Transverse colon (tissue), 4 donors: Measurements from ENCODE around the gene APBB1. TPM values are rescaled to one million over a fixed set of nuclear protein-coding genes. Genes with fewer than 3 reads are reported as not detected.

Experiments used
- DNase-seq: peaks from one replicate; pipeline ENCODE4 v3.0.0-alpha.2; 2019
- H3K27ac ChIP-seq, 4 donors: fragments of 200-600 bp; sonication (generic); 2 replicates each; pipeline ENCODE4 v1.5.1; 2016 to 2018; ENCODE audit warnings: inconsistent platforms in 4 of 4
- H3K27me3 ChIP-seq: fragments of 200-600 bp; sonication (generic); 2 replicates; pipeline ENCODE4 v1.5.1; 2017; ENCODE audit warnings: inconsistent platforms
- H3K36me3 ChIP-seq, 4 donors: fragments of 200-600 bp; sonication (generic); 2 replicates each; pipeline ENCODE4 v1.5.1; 2017 to 2019; ENCODE audit warnings: inconsistent platforms in 4 of 4
- H3K4me1 ChIP-seq, 4 donors: fragments of 200-600 bp; sonication (generic); 2 replicates each; pipeline ENCODE4 v1.5.1; 2017 to 2020; ENCODE audit warnings: inconsistent platforms in 4 of 4
- H3K4me3 ChIP-seq, 4 donors: fragments of 200-600 bp; sonication (generic); 1 replicate in 1 of 4; 2 replicates in 3 of 4; pipeline versions ENCODE4 v1.5.1 to v1.6.1; 2017 to 2019; ENCODE audit warnings: inconsistent platforms in 4 of 4
- H3K9me3 ChIP-seq, 2 donors: fragments of 200-600 bp; sonication (generic); 2 replicates each; pipeline ENCODE4 v1.5.1; 2017 to 2019; ENCODE audit warnings: inconsistent platforms in 2 of 2
- EP300 ChIP-seq: sonication (generic); formaldehyde crosslinking; IDR thresholded peaks from one replicate; pipeline ENCODE4 v1.6.1; 2017; ENCODE audit warnings: antibody characterized with exemption, low read depth
- POLR2A ChIP-seq: fragments of 450-650 bp; IDR thresholded peaks from one replicate; pipeline ENCODE4 v1.6.1; 2016; ENCODE audit warnings: antibody characterized with exemption, mild to moderate bottlenecking, moderate library complexity
- POLR2AphosphoS5 ChIP-seq, 3 donors: sonication (generic); formaldehyde crosslinking; IDR thresholded peaks; one replicate each; pipeline ENCODE4 v1.6.1; 2016; ENCODE audit warnings: antibody characterized with exemption in 3 of 3
- WGBS, 2 donors: methylation state at CpG; one replicate each; pipeline ENCODE4 v1.1.5; 2018; ENCODE audit warnings: low coverage in 1 of 2; 5-methylcytosine and 5-hydroxymethylcytosine counted together
- in situ Hi-C, 4 donors: fragments of 200-750 bp; cut with MboI; loops; one replicate each; pipeline versions ENCODE4 v1.15.0 to v1.15.1; 2017; ENCODE audit warnings: low sequenced_read_pairs in 3 of 4, low pct_ligation_motif_present in 1 of 4, low pct_unique_long_range_greater_than_20kb in 1 of 4
- intact Hi-C: fragments of 100-400 bp; cut with DNase I; formaldehyde crosslinking; loops from one replicate; pipeline ENCODE4 v1.15.1; 2023; ENCODE audit warnings: low total_unique reads
- total RNA-seq, 4 donors: library from RNA; depleted of rRNA; stranded (reverse); fragments of >200 nt; gene quantifications; one replicate each; pipeline ENCODE4 v1.1.0, GENCODE V29; 2016
- TF ChIP-seq, protein P1 (sequence below), 5 experiments: fragments of 200-600 bp in 3 of 5; fragments of 450-650 bp in 2 of 5; sonication (generic) in 3 of 5; IDR thresholded peaks; 1 replicate in 2 of 5; 2 replicates in 3 of 5; pipeline ENCODE4 v1.5.1; 2016 to 2017; ENCODE audit warnings: antibody characterized with exemption in 5 of 5, inconsistent platforms in 3 of 5, mild to moderate bottlenecking in 2 of 5, moderate library complexity in 1 of 5

APBB1 gene
- total RNA-seq, 4 donors from 2014 or later, result 9.0 to 18.3 (median 12.0) TPM

DNA sequence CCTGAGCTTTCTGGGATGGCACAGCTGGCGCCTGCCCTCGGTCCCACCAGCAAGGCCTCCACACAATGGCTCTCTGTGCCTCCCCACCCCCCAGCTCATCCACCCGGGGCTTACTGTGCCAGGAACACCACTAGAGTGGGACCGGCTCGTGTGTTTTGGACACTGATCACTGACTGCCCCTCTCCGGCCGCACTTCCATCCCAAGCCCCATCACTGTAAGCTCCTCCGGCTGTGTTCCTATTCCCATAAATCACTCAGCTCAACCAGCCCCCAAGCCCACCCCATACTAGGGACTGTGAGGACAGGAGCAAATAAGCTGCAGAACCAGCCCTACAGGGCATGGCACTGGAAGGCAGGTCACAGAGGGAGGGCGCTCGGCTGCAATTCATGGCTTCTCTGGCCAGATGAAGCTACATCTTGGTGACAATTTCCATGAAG, 7.3 kb downstream of the APBB1 start:
- no peaks in the 10 kb centered on the region for H3K27me3 ChIP-seq
- in situ Hi-C loops, result no loop called here
- TF ChIP-seq, protein P1, sequence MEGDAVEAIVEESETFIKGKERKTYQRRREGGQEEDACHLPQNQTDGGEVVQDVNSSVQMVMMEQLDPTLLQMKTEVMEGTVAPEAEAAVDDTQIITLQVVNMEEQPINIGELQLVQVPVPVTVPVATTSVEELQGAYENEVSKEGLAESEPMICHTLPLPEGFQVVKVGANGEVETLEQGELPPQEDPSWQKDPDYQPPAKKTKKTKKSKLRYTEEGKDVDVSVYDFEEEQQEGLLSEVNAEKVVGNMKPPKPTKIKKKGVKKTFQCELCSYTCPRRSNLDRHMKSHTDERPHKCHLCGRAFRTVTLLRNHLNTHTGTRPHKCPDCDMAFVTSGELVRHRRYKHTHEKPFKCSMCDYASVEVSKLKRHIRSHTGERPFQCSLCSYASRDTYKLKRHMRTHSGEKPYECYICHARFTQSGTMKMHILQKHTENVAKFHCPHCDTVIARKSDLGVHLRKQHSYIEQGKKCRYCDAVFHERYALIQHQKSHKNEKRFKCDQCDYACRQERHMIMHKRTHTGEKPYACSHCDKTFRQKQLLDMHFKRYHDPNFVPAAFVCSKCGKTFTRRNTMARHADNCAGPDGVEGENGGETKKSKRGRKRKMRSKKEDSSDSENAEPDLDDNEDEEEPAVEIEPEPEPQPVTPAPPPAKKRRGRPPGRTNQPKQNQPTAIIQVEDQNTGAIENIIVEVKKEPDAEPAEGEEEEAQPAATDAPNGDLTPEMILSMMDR (IDR thresholded peaks at IDR 0.05), result no peak
- TF ChIP-seq EP300 (no peak), POLR2A (no peak), POLR2AphosphoS5 (IDR thresholded peaks at IDR 0.05) (no peak)

GRCh38 chr11:6410695-6411430, 8.0 kb downstream of the APBB1 start:
- no peaks in the 10 kb centered on the region for H3K9me3 ChIP-seq
- H3K4me3 ChIP-seq, result no peak overlapping the region
- H3K27me3 ChIP-seq, result no peaks in the 10 kb centered on the region
- TF ChIP-seq POLR2AphosphoS5 (IDR thresholded peaks at IDR 0.05) (no peak), EP300 (no peak), POLR2A (no peak)
- TF ChIP-seq, protein P1 (IDR thresholded peaks at IDR 0.05), result no peak
- intact Hi-C loops (no loop called here), in situ Hi-C loops (no loop called here)
- WGBS, 2 donors, result 88 to 94% methylated on average over 6 to 21 of the region's 23 CpGs
- peaks cover 0 to 11% (median 0%) of the 10 kb centered on the region in 4 donors for H3K4me1 ChIP-seq
- H3K27ac ChIP-seq, result no peak overlapping the region
- H3K36me3 ChIP-seq, result no peaks in the 10 kb centered on the region
- DNase-seq, result no peak

More for the DNA sequence above, 7.3 kb downstream of the APBB1 start:
- DNase-seq, result no peak
- Histone ChIP-seq H3K36me3 (no peaks in the 10 kb centered on the region), H3K4me3 (no peak overlapping the region), H3K9me3 (no peaks in the 10 kb centered on the region), H3K27ac (no peak overlapping the region), H3K4me1 (peaks cover 0 to 10% (median 0%) of the 10 kb centered on the region in 4 donors)
- intact Hi-C loops, result no loop called here
- WGBS, 2 donors, result 94 to 100% methylated on average over 2 to 10 of the region's 10 CpGs

DNA sequence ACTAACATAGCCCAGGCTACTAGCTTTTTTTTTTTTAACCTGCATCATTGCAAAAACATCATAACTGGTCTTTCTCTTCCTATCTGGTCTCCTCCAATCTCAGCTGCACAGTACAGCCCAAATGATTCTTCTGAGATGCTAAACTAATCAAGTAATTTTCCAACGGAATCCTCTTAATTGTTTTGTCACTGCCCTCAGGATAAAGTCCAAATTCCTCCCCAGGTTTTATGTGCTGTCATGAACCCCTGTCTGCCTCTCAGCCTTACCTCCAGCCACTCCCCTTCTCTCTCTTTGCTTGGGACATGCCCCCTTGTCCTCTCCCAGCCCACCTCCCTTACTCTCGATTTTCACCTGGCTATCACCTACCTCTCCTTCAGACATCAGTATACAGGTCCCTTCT, 12.5 kb downstream of the APBB1 start:
- H3K9me3 ChIP-seq, result no peaks in the 10 kb centered on the region
- no peaks in the 10 kb centered on the region for H3K27me3 ChIP-seq
- H3K4me1 ChIP-seq, result peaks cover 0 to 15% (median 5%) of the 10 kb centered on the region in 4 donors
- H3K4me3 ChIP-seq, result no peak overlapping the region
- no peak for DNase-seq
- 35 to 72% methylated on average over 2 of the region's 2 CpGs for WGBS, 2 donors
- TF ChIP-seq POLR2A, result no peak
- no peak for TF ChIP-seq POLR2AphosphoS5 (IDR thresholded peaks at IDR 0.05)
- TF ChIP-seq, protein P1 (IDR thresholded peaks at IDR 0.05), result no peak
- no peak for TF ChIP-seq EP300
- in situ Hi-C loops (no loop called here), intact Hi-C loops (no loop called here)
- H3K27ac ChIP-seq, result no peak overlapping the region
- no peaks in the 10 kb centered on the region for H3K36me3 ChIP-seq

DNA sequence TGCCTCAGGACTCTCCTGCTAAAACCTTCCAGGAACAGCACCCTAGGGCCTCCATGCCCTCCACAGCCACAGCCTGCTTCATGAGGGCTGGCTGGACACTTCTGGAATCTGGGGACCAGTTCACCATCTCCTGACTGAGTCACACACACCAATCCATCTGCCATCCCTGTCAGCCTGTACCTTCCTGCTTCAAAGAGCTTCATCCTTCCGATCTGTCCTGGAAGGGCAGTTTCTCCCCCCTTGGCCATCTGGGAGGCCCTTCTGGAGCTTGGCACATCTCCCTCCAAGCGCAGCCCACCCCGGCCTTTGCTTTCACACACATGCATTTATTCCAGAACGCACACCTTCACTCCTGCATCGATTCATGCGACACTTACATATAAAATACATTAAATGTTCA, 13.0 kb downstream of the APBB1 start:
- WGBS, 2 donors, result 94 to 95% methylated on average over 6 of the region's 6 CpGs
- no peaks in the 10 kb centered on the region for H3K9me3 ChIP-seq
- H3K36me3 ChIP-seq, result no peaks in the 10 kb centered on the region
- TF ChIP-seq, protein P1 (IDR thresholded peaks at IDR 0.05), result no peak
- TF ChIP-seq POLR2A (no peak), EP300 (no peak), POLR2AphosphoS5 (IDR thresholded peaks at IDR 0.05) (no peak)
- no peaks in the 10 kb centered on the region for H3K27me3 ChIP-seq
- H3K4me1 ChIP-seq, result peaks cover 0 to 15% (median 5%) of the 10 kb centered on the region in 4 donors
- no peak overlapping the region for H3K27ac ChIP-seq
- in situ Hi-C loops, result no loop called here
- intact Hi-C loops, result no loop called here
- DNase-seq, result no peak
- H3K4me3 ChIP-seq, result no peak overlapping the region
